K562 (cell line): Measurements from ENCODE around the gene ZBTB46. TPM values are rescaled to one million over a fixed set of nuclear protein-coding genes. Genes with fewer than 3 reads are reported as not detected.

Experiments used
- ARID1B ChIP-seq: fragments of 450-650 bp; IDR thresholded peaks from 2 replicates; pipeline ENCODE4 v1.6.1; 2016; ENCODE audit warnings: antibody characterized with exemption, mild to moderate bottlenecking, inconsistent platforms
- ATF3 ChIP-seq, 2 experiments: fragments of 450-650 bp in 1 of 2; sonication (generic) in 1 of 2; formaldehyde crosslinking in 1 of 2; IDR thresholded peaks in 1 of 2; conservative IDR thresholded peaks in 1 of 2; 2 replicates each; pipeline versions ENCODE4 v1.6.1 to v1.8.1; 2016 to 2023; ENCODE audit warnings: mild to moderate bottlenecking in 2 of 2, moderate library complexity in 2 of 2, inconsistent platforms in 1 of 2, missing genetic modification reagents in 1 of 2
- ATF6 ChIP-seq: sonication (generic); formaldehyde crosslinking; IDR thresholded peaks from 2 replicates; pipeline ENCODE4 v1.4.0; 2020; ENCODE audit warnings: mild to moderate bottlenecking, missing genetic modification reagents
- FOXM1 ChIP-seq, 2 experiments: fragments of 450-650 bp in 1 of 2; sonication (generic) in 1 of 2; formaldehyde crosslinking in 1 of 2; IDR thresholded peaks; 2 replicates each; pipeline versions ENCODE4 v1.6.1 to v1.9.0; 2017 to 2022; ENCODE audit warnings: low read depth in 2 of 2, mild to moderate bottlenecking in 2 of 2, missing genetic modification reagents in 1 of 2, moderate library complexity in 1 of 2
- GABPB2 ChIP-seq: fragments of 250-450 bp; sonication (Bioruptor Pico); conservative IDR thresholded peaks from 2 replicates; pipeline ENCODE4 v1.5.1; 2021; ENCODE audit warnings: mild to moderate bottlenecking
- HDGF ChIP-seq: fragments of 450-650 bp; IDR thresholded peaks from 2 replicates; pipeline ENCODE4 v1.6.1; 2016
- HEY1 ChIP-seq: fragments of 250-450 bp; sonication (Bioruptor Pico); IDR thresholded peaks from 2 replicates; pipeline ENCODE4 v1.5.0; 2020; ENCODE audit warnings: mild to moderate bottlenecking, moderate library complexity, borderline replicate concordance
- NCOR1 ChIP-seq: fragments of 450-650 bp; IDR thresholded peaks from 2 replicates; pipeline ENCODE4 v1.6.1; 2016; ENCODE audit warnings: mild to moderate bottlenecking, moderate library complexity
- POLR2G ChIP-seq: fragments of 200-400 bp; formaldehyde crosslinking; IDR thresholded peaks from 2 replicates; pipeline ENCODE4 v1.6.1; 2017; ENCODE audit warnings: low read depth, mild to moderate bottlenecking, antibody characterized with exemption, low read length, moderate library complexity
- RBBP5 ChIP-seq: fragments of 200-600 bp; sonication (generic); IDR thresholded peaks from 2 replicates; pipeline ENCODE4 v1.6.1; 2012; ENCODE audit warnings: borderline replicate concordance, mild to moderate bottlenecking, low read length, control low read depth, inconsistent platforms; ENCODE audit not compliant: insufficient read depth, poor library complexity, severe bottlenecking
- SMAD1 ChIP-seq: fragments of 150-350 bp; IDR thresholded peaks from 2 replicates; pipeline ENCODE4 v1.6.1; 2014; ENCODE audit warnings: low read length, low read depth; ENCODE audit not compliant: partially characterized antibody
- STAT5B ChIP-seq: fragments of 250-450 bp; sonication (Bioruptor Pico); IDR thresholded peaks from 2 replicates; pipeline ENCODE4 v1.8.0; 2021; ENCODE audit warnings: mild to moderate bottlenecking, inconsistent platforms
- polyA plus RNA-seq, 8 experiments: library from polyadenylated mRNA; depleted of rRNA in 4 of 8; stranded (reverse) in 5 of 8; unstranded in 3 of 8; fragments of >200 nt; fragmentation: Nextera tagmentation in 2 of 8; fragmentation: Illumina TruSeq in 1 of 8; extraction: Ambion mirVana in 2 of 8; extraction: Trizol in 1 of 8; gene quantifications; 2 replicates each; pipeline versions ENCODE4 v1.2.1 to v1.2.3, GENCODE V29; 2011 to 2014; ENCODE audit warnings: inconsistent platforms in 1 of 8, missing spikeins in 1 of 8
- total RNA-seq, 7 experiments: library from RNA; depleted of rRNA in 6 of 7; stranded (reverse); fragments of >200 nt in 6 of 7; fragmentation: Illumina TruSeq in 2 of 7; extraction: Trizol in 2 of 7; gene quantifications; 2 replicates each; pipeline versions ENCODE4 v1.2.1 to v1.2.3, GENCODE V29; 2011 to 2021; ENCODE audit warnings: low replicate concordance in 1 of 7
- TF ChIP-seq, protein P1 (sequence below): sonication (generic); formaldehyde crosslinking; IDR thresholded peaks from 2 replicates; pipeline ENCODE4 v1.8.0; 2022; ENCODE audit warnings: mild to moderate bottlenecking, missing genetic modification reagents
- TF ChIP-seq, protein P2 (sequence below): sonication (generic); formaldehyde crosslinking; IDR thresholded peaks from 2 replicates; pipeline ENCODE4 v1.8.0; 2022; ENCODE audit warnings: missing genetic modification reagents, mild to moderate bottlenecking, borderline replicate concordance
- TF ChIP-seq, protein P3 (sequence below): fragments of 450-650 bp; IDR thresholded peaks from 2 replicates; pipeline ENCODE4 v1.6.1; 2017; ENCODE audit warnings: antibody characterized with exemption, mild to moderate bottlenecking

ZBTB46 gene
- total and polyA plus RNA-seq, 9 of the 15 experiments (the other 6 are each of a cell fraction or from before 2014, with no cell fraction given) = 0.29 to 4.1 (median 1.1) TPM

DNA sequence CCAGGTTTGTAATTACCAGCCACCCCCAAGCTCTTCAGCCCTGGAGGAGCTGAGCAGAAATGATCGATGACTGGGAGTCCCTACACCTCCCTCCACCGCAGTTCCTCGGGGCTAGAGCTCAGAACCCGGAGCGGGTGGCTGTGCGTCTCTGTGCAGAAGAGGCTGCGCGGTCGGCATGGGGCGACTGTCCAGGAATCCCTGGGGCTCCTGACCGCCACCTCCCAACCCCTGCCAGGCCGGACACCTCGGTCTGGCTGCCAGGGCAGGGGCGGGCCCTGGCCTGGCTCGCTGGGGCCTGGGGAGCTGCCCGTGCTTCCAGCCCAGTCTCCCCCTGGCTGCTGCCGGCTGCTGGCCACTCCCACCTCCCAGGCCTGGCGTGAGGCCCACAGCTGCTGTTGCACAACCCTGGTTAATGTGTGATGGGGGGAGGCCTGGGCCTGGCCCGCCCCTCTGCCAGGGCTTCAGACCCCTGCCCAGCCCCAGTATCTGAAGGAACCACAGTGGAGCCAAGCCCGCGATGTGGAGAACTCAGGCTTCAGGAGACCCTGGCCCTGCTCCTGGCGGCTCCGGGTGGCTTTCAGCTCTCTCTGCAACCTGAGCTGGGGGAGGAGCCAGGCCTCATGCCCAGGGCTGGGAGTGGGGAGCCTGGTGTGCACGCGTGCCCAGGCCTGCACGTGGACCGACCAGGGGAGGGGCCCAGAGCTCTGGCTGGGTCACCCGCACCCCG is 90.3 kb downstream of the ZBTB46 start (continued):
- TF ChIP-seq ATF6 = peak; percentile 60; the same call in 1 of the 2 replicates
- TF ChIP-seq RBBP5 = peak; percentile 13
- TF ChIP-seq HDGF = peak; percentile 72; the same call in 1 of the 2 replicates
- no peak for TF ChIP-seq FOXM1 (IDR thresholded peaks at IDR 0.05; ENCODE audit: low read depth)
- TF ChIP-seq FOXM1 (CRISPR knock-in tag; IDR thresholded peaks at IDR 0.05; ENCODE audit: low read depth) = peak; percentile 33; the same call in 1 of the 2 replicates
- TF ChIP-seq, protein P1, sequence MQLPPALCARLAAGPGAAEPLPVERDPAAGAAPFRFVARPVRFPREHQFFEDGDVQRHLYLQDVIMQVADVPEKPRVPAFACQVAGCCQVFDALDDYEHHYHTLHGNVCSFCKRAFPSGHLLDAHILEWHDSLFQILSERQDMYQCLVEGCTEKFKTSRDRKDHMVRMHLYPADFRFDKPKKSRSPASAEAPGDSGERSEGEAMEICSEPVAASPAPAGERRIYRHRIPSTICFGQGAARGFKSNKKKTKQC (CRISPR knock-in tag) = peak; percentile 63; the same call in 1 of the 2 replicates
- TF ChIP-seq SMAD1 = peak; percentile 24
- peak; percentile 55; the same call in 1 of the 2 replicates for TF ChIP-seq ARID1B
- TF ChIP-seq, protein P2, sequence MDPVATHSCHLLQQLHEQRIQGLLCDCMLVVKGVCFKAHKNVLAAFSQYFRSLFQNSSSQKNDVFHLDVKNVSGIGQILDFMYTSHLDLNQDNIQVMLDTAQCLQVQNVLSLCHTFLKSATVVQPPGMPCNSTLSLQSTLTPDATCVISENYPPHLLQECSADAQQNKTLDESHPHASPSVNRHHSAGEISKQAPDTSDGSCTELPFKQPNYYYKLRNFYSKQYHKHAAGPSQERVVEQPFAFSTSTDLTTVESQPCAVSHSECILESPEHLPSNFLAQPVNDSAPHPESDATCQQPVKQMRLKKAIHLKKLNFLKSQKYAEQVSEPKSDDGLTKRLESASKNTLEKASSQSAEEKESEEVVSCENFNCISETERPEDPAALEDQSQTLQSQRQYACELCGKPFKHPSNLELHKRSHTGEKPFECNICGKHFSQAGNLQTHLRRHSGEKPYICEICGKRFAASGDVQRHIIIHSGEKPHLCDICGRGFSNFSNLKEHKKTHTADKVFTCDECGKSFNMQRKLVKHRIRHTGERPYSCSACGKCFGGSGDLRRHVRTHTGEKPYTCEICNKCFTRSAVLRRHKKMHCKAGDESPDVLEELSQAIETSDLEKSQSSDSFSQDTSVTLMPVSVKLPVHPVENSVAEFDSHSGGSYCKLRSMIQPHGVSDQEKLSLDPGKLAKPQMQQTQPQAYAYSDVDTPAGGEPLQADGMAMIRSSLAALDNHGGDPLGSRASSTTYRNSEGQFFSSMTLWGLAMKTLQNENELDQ (CRISPR knock-in tag) = no peak
- TF ChIP-seq POLR2G = peak; percentile 66
- peak; percentile 77 for TF ChIP-seq ATF3 (IDR thresholded peaks at IDR 0.05)
- TF ChIP-seq ATF3 (CRISPR knock-in tag; conservative IDR thresholded peaks at IDR 0.05) = no peak
- TF ChIP-seq, protein P3, sequence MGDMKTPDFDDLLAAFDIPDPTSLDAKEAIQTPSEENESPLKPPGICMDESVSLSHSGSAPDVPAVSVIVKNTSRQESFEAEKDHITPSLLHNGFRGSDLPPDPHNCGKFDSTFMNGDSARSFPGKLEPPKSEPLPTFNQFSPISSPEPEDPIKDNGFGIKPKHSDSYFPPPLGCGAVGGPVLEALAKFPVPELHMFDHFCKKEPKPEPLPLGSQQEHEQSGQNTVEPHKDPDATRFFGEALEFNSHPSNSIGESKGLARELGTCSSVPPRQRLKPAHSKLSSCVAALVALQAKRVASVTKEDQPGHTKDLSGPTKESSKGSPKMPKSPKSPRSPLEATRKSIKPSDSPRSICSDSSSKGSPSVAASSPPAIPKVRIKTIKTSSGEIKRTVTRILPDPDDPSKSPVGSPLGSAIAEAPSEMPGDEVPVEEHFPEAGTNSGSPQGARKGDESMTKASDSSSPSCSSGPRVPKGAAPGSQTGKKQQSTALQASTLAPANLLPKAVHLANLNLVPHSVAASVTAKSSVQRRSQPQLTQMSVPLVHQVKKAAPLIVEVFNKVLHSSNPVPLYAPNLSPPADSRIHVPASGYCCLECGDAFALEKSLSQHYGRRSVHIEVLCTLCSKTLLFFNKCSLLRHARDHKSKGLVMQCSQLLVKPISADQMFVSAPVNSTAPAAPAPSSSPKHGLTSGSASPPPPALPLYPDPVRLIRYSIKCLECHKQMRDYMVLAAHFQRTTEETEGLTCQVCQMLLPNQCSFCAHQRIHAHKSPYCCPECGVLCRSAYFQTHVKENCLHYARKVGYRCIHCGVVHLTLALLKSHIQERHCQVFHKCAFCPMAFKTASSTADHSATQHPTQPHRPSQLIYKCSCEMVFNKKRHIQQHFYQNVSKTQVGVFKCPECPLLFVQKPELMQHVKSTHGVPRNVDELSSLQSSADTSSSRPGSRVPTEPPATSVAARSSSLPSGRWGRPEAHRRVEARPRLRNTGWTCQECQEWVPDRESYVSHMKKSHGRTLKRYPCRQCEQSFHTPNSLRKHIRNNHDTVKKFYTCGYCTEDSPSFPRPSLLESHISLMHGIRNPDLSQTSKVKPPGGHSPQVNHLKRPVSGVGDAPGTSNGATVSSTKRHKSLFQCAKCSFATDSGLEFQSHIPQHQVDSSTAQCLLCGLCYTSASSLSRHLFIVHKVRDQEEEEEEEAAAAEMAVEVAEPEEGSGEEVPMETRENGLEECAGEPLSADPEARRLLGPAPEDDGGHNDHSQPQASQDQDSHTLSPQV = 0 out of 2 replicates have a peak, but pooled peaks have one; percentile 28
- TF ChIP-seq NCOR1 = no peak
- TF ChIP-seq HEY1 = no peak
- TF ChIP-seq STAT5B = no peak
- no peak for TF ChIP-seq GABPB2
